Measurements from ENCODE around the gene POLN.

- TF ChIP-seq CTCF (IDR thresholded peaks at IDR 0.05) = no peak
- no peak for TF ChIP-seq POLR2AphosphoS5 (IDR thresholded peaks at IDR 0.05)
- no peak for TF ChIP-seq POLR2A (IDR thresholded peaks at IDR 0.05)
Observed at GRCh38 chr4:2260344-2261109, 18.6 kb upstream of the POLN start.
